NCI-H526 (cell line): ENCODE data around the gene ATG9B.
"Not testable (repeated sequence)": the region's sequence is repeated elsewhere in the genome, so short reads cannot be mapped to it uniquely, and the experiment has no call there.

Experiments used
- DNase-seq, 2 experiments: peaks; one replicate each; lab custom pipeline; 2025; lab: John Stamatoyannopoulos, UW

Gene ATG9B

DNA sequence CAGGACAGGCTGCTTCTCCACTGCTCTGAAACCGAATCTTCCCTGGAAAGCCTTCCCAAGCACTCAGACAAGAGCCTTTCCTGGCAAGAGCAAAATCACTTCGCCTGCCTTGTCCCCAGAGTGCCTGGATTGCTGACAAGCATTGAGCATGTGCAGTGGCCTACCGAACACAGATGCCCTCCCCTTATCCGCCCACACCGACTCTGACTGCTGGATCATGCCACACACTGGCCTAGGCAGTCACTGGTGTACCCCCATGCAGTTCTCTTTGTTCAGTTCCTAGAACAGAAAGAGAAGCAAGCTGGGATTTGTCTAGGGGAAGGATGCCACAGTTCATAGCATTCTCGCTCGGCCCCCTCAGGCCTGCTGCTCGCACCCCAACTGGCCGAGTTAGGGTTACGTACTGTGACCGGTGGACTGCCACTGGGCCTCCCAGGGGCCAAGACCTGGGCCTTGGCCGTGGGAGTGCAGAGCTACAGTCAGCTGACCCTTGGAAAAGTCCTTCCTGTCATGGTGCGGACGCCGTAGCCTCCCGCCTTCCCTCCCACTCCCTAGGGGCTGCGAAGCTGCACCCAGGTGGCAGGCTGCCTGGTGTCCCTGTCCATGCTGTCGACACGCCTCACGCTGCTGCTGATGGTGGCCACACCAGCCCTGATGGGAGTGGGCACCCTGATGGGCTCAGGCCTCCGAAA lies 10.9 kb upstream of the ATG9B start:
- DNase-seq: no peak

DNA sequence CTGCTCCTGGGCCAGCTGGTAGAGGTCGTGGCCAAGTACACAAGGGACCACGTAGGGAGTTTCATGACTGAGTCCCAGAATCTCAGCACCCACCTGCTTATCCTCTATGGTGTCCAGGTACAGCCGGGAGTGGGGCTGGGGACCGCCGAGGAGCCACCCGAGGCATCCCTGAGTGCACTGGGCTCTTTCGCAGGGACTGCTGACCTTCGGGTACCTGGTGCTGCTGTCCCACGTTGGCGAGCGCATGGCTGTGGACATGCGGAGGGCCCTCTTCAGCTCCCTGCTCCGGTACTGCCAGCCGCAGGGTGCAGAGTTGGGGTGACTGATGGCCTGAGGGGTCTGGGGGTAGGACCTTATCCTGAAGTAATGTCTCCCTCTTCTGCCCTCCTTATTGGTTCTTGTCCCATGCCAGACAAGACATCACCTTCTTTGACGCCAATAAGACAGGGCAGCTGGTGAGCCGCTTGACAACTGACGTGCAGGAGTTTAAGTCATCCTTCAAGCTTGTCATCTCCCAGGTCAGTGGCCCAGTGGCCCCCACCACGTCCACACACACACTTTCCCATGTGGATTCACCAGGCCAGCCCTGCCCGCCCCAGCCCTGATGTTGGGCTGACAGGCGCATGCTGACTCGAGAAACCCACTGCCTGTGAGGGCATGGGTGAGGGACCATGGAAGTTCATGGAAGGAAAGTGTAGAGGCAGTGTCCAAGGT lies 10.2 kb upstream of the ATG9B start:
- DNase-seq: no peak

DNA sequence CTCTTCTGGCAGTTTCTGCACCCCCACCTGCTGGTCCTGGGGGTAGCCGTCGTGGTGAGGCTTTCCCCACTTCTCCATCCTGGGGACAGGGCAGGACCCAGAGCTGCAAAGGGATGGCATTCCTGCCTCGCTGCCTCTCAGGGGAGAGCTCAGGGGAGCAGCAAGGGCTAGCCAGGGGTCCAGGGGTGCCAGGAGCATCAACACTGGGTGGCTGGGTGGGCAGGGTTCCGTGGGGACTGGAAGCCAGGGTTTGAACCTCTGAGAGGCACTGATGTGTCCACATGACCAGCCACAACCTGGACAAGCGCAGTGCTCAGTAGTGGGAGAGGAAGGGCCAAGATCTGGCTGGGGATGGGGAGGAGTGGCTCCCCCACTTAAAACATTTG lies 9.6 kb upstream of the ATG9B start:
- DNase-seq: no peak

DNA sequence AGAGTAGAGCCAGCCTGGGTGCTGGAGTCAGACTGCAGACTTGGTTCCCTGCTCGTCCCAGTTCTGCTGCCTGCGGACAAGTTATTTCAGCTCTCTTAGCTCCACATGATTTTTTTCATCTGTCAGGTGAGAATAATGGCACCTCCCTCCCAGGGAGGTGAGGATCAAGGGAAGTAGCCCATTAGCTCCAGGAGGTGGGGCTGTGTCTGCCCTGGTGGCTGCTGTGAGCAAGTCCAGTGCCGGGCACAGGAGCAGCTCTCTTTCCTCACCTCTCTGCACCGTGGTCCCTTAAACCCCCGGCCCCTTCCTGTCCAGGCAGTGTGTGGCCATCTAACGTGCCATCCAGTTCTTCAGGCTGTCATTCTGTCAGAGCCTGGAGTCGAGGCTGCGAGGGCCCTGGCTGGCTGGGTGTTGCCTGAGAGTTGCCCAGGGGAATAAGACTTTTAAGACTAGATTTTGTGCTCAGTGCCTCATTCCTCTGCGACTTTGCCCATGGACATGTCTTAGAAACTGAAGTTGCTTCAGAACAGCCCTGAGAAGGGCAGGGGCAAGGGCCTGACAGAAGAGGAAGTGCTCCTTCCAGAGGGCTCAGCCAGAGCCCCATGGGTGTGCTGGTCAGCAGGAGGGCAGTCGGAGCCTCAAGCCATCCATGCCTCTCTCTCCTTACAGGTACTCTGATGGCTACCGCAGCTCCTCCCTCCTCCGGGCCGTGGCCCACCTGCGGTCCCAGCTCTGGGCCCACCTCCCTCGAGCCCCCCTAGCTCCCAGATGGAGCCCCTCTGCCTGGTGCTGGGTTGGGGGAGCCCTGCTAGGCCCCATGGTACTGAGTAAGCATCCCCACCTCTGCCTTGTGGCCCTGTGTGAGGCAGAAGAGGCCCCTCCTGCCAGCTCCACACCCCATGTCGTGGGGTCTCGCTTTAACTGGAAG lies 8.9 kb upstream of the ATG9B start:
- no peak for DNase-seq

DNA sequence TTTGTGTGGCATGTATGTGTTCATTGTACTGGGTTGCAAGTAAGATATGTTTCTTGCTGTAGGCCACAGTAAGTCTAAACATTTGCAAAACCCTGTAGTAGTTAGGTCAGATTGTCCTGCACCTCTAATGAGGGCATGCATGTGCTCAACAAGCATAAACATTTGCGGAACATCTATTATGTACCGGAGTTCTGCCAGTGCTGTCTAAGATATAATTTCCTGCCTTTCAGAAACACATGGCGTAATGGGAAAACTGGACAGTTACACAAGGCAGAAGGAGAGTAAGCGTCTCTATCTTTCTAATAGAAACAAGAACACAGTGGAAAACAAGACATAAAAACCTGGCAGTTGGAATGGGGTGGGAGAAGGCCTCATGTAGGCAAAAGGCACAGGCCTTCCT lies 6.7 kb upstream of the ATG9B start:
- DNase-seq: no peak

DNA sequence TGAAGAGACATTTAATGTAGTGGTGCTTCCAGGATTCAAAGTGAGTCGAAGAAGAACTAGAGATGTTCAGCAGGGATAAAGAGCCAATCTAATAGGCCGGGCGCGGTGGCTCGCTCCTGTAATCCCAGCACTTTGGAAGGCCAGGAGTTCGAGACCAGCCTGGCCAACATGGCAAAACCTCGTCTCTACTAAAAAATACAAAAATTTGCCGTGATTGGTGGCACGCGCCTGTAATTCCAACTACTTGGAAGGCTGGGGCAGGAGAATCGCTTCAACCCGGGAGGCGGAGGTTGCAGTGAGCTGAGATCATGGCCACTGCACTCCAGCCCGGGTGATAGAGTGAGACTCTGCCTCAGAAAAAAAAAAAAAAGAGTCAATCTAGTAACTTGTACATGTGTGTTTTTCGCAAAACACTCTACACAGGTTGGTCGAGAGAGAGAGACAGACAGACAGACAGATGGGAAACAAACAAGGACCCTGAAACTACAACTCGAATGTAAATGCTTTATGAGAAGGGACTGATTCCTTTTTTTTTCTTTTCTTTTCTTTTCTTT lies 4.7 kb upstream of the ATG9B start:
- no peak for DNase-seq

DNA sequence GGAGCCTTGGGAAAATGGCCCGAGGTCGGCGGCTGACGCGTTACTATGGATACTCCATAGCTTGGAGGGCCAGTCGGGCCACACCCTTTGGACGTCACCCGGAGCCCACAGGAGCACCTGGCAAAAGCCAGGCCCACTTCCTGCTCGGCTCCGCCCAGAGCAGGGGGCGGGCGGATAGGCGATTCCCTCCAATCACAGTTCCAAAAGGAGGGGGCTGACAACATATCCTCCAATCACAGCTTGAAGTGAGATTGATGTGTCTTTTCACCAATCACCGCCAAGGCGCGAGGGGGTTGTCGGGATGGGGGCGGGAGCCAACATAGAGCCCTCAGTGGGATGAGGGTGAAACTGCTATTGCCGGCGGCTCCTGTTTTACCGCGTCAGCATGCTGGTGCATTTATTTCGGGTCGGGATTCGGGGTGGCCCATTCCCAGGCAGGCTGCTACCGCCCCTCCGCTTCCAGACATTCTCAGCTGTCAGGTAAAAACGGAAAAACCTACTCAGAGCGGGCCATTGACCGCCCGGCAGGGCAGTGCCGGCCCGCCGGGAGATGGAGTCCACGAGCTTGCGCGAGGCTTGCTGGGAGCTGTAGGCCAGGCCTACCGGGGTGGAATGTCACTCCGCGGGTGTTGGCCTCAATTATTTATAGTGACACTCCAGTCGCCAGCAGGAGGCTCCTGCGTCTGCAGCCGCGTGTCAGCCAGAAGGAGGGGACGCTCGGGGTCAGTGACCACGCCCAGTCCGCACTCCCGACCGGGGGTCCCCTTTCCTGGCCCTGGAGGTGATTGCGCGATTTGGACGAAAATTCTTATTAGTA lies 4.0 kb upstream of the ATG9B start, which contains the start of gene ABCB8:
ABCB8 (plus strand) TSS at position 320 of the 817 bp plus-strand sequence; CDS start at position 386, 66 bp downstream.
- peak; percentile 99 to 100 for DNase-seq

DNA sequence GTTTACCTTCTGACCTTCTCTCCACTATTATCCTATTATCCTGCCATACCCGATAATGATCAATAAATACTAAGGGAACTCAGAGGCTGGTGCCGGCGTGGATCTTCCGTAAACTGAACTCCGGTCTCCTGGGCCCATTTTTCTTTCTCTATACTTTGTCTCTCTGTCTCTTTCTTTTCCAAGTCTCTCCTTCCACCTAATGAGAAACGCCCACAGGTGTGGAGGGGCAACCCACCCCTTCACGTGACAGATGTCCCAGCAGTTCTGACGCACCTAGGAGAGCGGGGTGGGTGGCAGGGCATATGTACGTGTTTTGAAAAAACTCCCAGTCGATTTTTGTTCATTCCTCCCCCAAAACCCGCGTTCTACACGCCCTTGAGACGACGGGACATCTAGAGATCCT lies 3.4 kb upstream of the ATG9B start:
- not testable (repeated sequence) for DNase-seq

DNA sequence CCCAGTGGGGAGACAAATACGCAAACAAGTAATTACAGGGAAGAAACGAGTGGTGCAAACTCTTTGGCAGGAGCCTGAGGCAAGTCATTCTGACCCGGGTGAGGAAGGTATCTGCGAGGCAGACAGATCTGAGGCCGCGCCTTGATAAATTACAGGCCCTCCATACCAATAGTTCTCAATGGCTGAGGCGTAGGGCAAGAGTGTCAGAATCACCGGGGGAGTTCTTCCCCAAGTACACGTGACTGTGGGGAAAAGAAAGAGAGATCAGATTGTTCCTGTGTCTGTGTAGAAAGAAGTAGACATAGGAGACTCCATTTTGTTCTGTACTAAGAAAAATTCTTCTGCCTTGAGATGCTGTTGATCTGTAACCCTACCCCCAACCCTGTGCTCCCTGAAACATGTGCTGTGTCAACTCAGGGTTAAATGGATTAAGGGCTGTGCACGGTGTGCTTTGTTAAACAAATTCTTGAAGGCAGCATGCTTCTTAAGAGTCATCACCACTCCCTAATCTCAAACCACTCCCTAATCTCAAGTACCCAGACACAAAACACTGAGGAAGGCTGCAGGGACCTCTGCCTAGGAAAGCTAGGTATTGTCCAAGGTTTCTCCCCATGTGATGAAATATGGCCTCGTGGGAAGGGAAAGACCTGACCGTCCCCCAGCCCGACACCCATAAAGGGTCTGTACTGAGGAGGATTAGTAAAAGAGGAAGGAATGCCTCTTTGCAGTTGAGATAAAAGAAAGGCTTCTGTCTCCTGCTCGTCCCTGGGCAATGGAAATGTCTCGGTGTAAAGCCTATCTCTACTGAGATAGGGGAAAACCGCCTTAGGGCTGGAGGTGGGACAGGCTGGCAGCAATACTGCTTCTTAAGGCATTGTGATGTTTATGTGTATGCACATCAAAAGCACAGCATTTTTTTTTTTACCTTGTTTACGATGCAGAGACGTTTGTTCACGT lies 2.8 kb upstream of the ATG9B start:
- DNase-seq: not testable (repeated sequence)

DNA sequence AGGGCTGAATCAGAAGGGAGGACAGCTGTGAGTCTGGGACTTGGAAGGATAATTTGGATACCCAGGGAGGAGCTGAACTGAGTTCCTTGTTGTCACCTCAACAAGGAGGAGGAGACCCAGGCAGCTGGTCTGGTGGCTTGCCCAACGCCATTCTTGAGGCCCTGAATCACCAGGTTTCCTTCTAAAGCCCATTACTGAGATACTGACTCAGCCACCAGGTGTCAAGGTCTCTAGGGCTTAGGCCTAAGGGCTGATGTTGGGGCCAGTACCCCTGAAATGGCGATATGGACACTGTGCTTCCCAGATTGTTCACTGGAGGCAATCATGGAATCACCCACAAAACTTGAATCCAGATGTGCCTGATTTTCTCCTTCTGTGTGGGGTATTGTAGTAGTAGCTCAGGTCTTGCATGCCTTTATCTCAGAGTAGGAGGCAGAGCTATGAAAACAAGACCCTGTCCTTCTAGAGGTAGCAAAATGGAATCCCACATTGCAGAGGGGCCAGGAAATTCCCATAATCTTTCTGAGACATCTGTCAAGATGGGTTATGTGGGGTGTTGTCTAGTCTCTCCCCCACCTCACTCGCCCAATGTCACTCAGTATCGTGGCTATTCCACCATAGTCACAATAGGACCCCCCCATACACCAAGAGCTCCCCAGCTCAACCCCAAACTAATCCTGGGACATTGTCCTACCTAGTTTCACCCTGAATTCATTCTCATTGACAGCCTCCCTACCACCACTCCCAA lies 1.8 kb upstream of the ATG9B start:
- DNase-seq: no peak

DNA sequence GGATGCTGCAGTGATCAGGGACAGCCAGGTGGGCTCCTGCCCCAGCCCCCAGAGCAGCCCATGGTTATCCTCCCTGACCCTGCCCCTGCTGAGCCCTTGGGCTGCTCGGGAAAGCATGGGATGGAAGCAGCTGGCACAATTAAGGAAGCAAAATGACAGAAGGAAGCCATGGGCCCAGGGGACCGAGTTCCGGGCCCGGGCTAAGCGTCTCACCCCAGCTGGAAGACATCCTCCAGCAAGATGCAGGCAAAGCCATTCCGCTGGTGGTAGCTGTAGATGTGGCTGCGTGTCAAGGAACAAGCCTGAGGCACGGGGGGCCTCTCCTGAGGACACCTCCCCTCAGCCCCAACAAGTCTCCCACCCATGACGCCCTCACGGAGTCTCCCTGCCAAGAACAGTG lies 1.1 kb downstream of the ATG9B start:
- no peak for DNase-seq

DNA sequence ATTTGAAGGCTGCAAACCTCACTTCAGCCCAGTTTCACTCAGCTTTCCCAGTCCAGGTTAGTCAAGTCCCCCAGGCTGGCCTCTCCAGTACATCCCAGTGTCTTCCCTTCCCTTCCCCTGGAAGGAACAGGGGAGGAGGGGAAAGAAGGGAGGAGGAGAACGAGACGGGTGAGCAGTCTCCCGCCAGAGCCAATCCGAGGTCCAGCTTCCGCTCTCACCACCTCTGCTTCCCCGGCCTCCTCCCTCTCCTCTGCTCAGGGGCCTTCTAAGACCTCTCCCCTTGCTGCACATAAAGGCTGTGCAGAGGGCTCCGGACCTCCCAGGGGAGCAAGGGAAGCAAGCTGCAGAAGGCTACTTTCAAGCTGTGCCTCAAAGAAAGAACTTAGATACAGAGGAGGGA lies 4.1 kb downstream of the ATG9B start:
- no peak for DNase-seq

DNA sequence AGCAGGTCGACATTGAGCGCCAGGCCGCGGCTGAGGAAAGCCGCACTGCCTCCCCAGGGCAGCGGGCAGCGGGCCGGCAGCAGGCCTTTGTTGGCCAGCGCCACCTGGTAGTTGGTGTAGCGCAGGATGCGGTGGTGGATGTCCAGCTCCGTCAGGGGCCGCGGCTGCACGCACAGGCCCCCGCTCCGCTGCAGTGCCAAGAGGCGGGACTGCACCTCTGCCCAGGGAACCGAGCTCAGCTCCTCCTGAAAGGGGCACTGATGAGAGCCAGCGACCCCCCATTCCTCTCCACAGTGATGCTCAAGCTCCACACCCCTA lies 5.2 kb downstream of the ATG9B start:
- no peak for DNase-seq

DNA sequence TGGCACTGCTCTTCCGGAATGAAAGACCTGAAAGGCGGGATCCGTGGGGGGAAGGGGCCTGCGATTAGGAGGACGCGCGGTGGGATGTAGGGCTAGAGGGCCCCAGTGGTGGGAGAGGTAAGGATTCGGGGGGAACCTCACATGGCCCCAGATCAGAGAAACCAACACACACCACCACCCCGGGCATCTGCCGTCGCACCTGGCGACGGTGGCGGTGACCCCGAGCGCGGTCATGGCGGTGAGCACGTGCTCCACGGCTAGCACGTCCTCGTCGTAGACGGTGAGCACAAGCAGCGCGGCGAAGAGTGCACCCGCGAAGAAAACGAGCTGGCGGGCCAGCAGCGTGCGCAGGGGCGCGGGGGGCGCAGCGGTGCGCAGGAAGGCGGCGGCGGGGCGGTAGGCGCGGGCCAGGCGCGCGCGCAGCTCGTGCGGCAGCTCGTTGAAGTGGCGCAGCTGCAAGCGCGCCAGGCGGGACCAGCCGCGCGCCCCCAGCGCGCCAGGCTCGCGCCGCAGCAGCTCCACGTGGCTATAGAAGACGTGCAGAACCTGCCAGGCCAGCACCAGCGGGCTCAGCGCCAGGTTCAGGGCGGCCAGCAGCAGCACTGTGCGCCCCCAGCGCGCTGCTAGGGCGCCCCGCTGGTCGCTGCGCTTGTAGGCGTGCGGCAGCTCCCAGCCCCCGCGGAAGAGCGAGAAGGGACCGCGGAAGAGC lies 5.7 kb downstream of the ATG9B start:
- DNase-seq: peak in 1 of 2 experiments; percentile 74

DNA sequence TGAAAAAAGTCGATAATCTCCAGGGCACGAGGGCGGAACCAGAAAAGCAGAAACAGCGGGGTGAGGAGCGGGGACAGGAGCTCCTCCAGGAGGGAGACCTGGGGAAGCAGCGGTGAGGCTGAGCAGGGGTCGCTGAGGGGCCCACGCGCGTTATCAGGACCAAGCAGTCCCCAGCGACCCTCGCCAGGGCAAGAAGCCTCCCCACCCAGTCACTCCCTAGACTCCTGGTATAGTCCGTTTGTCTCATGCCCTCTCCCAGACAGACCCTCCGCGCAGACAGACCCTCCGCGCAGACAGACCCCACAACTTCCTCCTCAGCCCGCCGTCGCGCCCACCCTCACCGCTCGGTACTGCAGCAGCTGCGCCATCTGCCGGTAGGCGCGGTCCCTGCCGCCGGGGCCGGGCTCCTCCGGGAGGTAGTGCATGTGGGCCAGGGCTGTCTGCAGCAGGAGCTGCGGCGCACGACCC lies 6.3 kb downstream of the ATG9B start:
- peak; percentile 24 to 90 for DNase-seq

DNA sequence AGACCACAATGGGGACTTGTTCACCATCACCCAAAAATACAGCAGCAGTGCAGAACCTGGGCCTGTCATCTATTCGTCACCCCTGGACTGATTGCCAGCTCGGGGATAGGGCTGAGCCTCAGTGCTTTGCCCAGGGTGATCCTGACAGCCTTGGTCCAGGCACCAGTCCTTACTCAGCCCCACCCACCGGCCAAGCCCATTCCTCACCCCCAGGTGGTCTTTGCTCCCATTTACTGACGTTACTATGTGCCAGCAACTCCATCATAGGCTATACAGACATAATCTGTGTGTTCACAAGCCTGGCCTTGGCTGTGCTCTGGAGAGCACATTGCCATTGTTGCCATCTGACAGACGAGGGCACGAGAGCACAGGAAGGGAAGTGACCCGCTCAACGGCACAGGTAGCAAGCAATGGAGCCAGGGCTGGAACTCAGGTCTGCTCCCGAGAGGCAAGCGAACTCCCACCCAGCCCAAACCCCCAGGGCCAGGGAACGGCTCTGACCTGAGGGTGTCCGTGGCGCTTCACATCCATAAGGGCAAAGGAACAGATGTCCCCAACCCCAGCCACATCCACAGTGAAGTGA lies 6.8 kb downstream of the ATG9B start:
- DNase-seq: no peak

DNA sequence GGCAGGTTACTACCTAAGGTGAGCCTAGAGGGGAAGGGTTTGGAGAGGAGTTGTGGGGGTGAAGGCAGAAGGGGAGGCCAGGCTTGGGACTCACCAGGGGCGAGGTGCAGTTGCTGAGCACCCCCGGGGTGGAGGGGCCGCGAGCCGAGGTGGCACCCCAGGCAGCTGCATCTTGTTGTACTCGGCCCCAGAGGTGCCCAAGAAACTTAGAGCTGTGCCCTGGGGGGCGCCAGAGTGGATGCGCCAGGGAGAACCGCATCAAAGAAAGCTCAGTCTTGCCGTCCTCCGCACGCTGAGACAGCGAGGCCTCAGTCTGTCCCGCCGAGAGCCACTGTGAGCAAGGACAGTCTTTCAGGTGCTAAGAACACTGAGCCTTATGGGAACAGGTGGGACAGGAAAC lies 7.4 kb downstream of the ATG9B start:
- no peak for DNase-seq

DNA sequence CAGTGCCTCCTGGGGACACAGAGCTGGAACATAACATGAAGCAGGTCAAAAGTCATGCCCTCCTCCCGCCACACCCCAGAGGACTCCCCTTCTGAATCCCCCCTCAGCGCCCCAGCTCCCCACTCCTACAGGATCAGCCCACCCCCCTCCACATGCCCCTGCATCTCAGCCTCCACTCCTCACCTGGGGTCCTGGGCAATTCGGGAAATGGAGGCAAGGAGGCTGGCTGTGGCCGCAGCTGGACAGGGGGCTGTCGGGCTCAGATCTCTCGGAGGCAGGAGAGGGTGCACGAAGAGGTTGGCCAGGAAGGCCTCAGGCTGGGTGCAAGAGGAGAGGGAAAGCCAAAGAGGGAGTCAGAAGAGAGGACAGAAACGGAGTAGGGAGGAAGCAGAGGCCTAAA lies 7.8 kb downstream of the ATG9B start:
- DNase-seq: no peak

DNA sequence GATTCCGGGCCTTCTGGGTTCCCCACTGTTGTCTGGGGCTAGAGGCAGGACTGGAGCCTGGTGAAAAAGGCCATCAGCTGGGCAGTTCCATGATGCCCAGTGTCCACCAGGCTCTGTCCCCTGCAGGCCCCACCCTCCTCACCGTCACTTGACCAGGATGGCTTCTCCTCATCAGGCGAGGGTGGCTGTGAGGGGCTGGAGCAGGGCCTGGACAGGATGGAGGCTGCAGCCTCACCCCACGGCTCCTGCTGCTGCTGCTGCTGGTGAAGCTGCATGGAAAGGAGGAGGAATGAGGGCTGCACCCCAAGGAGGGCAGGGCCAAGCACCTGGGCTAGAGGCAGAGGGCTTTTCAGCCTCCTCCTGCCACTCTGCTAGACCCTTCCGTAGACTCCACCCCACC lies 8.3 kb downstream of the ATG9B start:
- no peak for DNase-seq
